GM12878 (cell line): ENCODE results near the gene MEAK7. TPM values are rescaled to one million over a fixed set of nuclear protein-coding genes. Genes with fewer than 3 reads are reported as not detected.
A peak's percentile ranks its signal among the peaks of the same experiment; 100 is the strongest.

Source experiments
- ATF3 ChIP-seq: IDR thresholded peaks from 2 replicates; pipeline ENCODE4 v1.6.1; 2011; ENCODE audit warnings: low read depth, mild to moderate bottlenecking, low read length, moderate library complexity, borderline replicate concordance; ENCODE audit errors: extremely low read depth
- ATF7 ChIP-seq: fragments of 450-650 bp; IDR thresholded peaks from 2 replicates; pipeline ENCODE4 v1.6.1; 2016; ENCODE audit warnings: low read depth, mild to moderate bottlenecking
- BCLAF1 ChIP-seq: fragments of 450-650 bp; IDR thresholded peaks from 2 replicates; pipeline ENCODE4 v1.6.1; 2017; ENCODE audit warnings: antibody characterized with exemption, mild to moderate bottlenecking, moderate library complexity
- BHLHE40 ChIP-seq, 2 experiments: fragments of 450-650 bp in 1 of 2; IDR thresholded peaks; 2 replicates each; pipeline ENCODE4 v1.6.1; 2011 to 2017; ENCODE audit warnings: low read depth in 2 of 2, borderline replicate concordance in 1 of 2, improper control_type of control experiment in 1 of 2, low read length in 1 of 2, mild to moderate bottlenecking in 1 of 2
- GATAD2B ChIP-seq: fragments of 450-650 bp; conservative IDR thresholded peaks from 2 replicates; pipeline ENCODE4 v1.6.1; 2017; ENCODE audit warnings: low read depth, mild to moderate bottlenecking, moderate library complexity
- MEF2B ChIP-seq: fragments of 450-650 bp; IDR thresholded peaks from 2 replicates; pipeline ENCODE4 v1.6.1; 2018; ENCODE audit warnings: mild to moderate bottlenecking, moderate library complexity; ENCODE audit not compliant: partially characterized antibody, poor library complexity, severe bottlenecking
- MLLT1 ChIP-seq: fragments of 450-650 bp; IDR thresholded peaks from 2 replicates; pipeline ENCODE4 v1.6.1; 2016; ENCODE audit warnings: mild to moderate bottlenecking
- NFIC ChIP-seq: IDR thresholded peaks from 2 replicates; pipeline ENCODE4 v1.6.1; 2012; ENCODE audit warnings: low read depth, mild to moderate bottlenecking, inconsistent platforms, low read length, moderate library complexity
- NFXL1 ChIP-seq: fragments of 450-650 bp; IDR thresholded peaks from 2 replicates; pipeline ENCODE4 v1.6.1; 2017; ENCODE audit warnings: antibody characterized with exemption, mild to moderate bottlenecking, borderline replicate concordance
- PKNOX1 ChIP-seq: fragments of 450-650 bp; IDR thresholded peaks from 2 replicates; pipeline ENCODE4 v1.6.1; 2016; ENCODE audit warnings: mild to moderate bottlenecking
- POLR2AphosphoS2 ChIP-seq: IDR thresholded peaks from 2 replicates; pipeline ENCODE4 v1.6.1; 2011; ENCODE audit warnings: low read depth, mild to moderate bottlenecking, low read length, improper control_type of control experiment, moderate library complexity
- POU2F2 ChIP-seq: IDR thresholded peaks from 3 replicates; pipeline ENCODE4 v1.6.1; 2011; ENCODE audit warnings: low read depth, mild to moderate bottlenecking, low read length, borderline replicate concordance
- SIX5 ChIP-seq: IDR thresholded peaks from 2 replicates; pipeline ENCODE4 v1.6.1; 2011; ENCODE audit warnings: mild to moderate bottlenecking, low read depth, low read length, moderate library complexity; ENCODE audit not compliant: severe bottlenecking
- SREBF1 ChIP-seq: IDR thresholded peaks from 2 replicates; pipeline ENCODE4 v1.6.1; 2012; ENCODE audit warnings: mild to moderate bottlenecking, low read length
- USF2 ChIP-seq: IDR thresholded peaks from 2 replicates; pipeline ENCODE4 v1.6.1; 2011; ENCODE audit warnings: low read depth, low read length, improper control_type of control experiment, borderline replicate concordance
- YY1 ChIP-seq: IDR thresholded peaks from 2 replicates; pipeline ENCODE4 v1.6.1; 2011; ENCODE audit warnings: low read depth, mild to moderate bottlenecking, low read length
- ZBTB4 ChIP-seq: fragments of 450-650 bp; formaldehyde crosslinking; IDR thresholded peaks from 2 replicates; pipeline ENCODE4 v1.4.0; 2022; ENCODE audit warnings: mild to moderate bottlenecking, moderate library complexity
- polyA plus RNA-seq, 11 experiments: library from polyadenylated mRNA; depleted of rRNA in 4 of 11; unstranded in 6 of 11; stranded (reverse) in 5 of 11; fragments of >200 nt; fragmentation: Nextera tagmentation in 4 of 11; fragmentation: Illumina TruSeq in 1 of 11; extraction: Ambion mirVana in 4 of 11; extraction: Trizol in 1 of 11; gene quantifications; 1 replicate in 1 of 11; 2 replicates in 10 of 11; pipeline versions ENCODE4 v1.2.1 to v1.2.3, GENCODE V29; 2011 to 2016; ENCODE audit warnings: inconsistent platforms in 2 of 11, missing spikeins in 2 of 11, low read depth in 1 of 11
- total RNA-seq, 4 experiments: library from RNA; depleted of rRNA in 3 of 4; stranded (reverse); fragments of >200 nt in 3 of 4; fragmentation: Illumina TruSeq in 1 of 4; extraction: Trizol in 1 of 4; gene quantifications; 2 replicates each; pipeline versions ENCODE4 v1.2.1 to v1.2.3, GENCODE V29; 2013 to 2021

The MEAK7 gene
- total and polyA plus RNA-seq, 10 of the 15 experiments (the other 5 are each of a cell fraction or from before 2014, with no cell fraction given), result 1.4 to 11.9 (median 6.4) TPM

GRCh38 chr16:84514874-84515835, 10.7 kb upstream of the MEAK7 start (continued):
- TF ChIP-seq BHLHE40 (IDR thresholded peaks at IDR 0.05; ENCODE audit: borderline replicate concordance in 1 of 2, low read depth in 2 of 2, low read length in 1 of 2), result peak; percentile 88 to 89
- TF ChIP-seq ZBTB4 (CRISPR knock-in tag), result peak; percentile 47; the same call in 1 of the 2 replicates
- peak; percentile 48; the same call in 1 of the 2 replicates for TF ChIP-seq YY1
- no peak for TF ChIP-seq POLR2AphosphoS2
- peak; percentile 77 for TF ChIP-seq ATF7
- no peak for TF ChIP-seq ATF3
- no peak for TF ChIP-seq SREBF1
- TF ChIP-seq NFIC, result peak; percentile 85
- no peak for TF ChIP-seq PKNOX1
- TF ChIP-seq GATAD2B, result 0 out of 2 replicates have a peak, but pooled peaks have one; percentile 32
- TF ChIP-seq BCLAF1, result no peak
- TF ChIP-seq MLLT1, result peak; percentile 65
- no peak for TF ChIP-seq SIX5
- no peak; the same call in 1 of the 2 replicates for TF ChIP-seq USF2
- TF ChIP-seq NFXL1, result no peak
- peak; percentile 78 for TF ChIP-seq MEF2B
- peak; percentile 30; the same call in 2 of the 3 replicates for TF ChIP-seq POU2F2
